Suppressor macrophage treated with lipopolysaccharide for 1 hour (primary cell): ENCODE measurements around the gene DCAF17.
A peak's percentile ranks its signal among the peaks of the same experiment; 100 is the strongest.
"Not testable (repeated sequence)": the region's sequence is repeated elsewhere in the genome, so short reads cannot be mapped to it uniquely, and the experiment has no call there.

Source experiments
- DNase-seq, 3 donors: peaks; one replicate each; pipeline ENCODE4 v3.0.0-alpha.2; 2020 to 2022

The DCAF17 gene

GRCh38 chr2:171411214-171411613, 22.8 kb upstream of the DCAF17 start:
- DNase-seq, result no peak

- peak in 2 of 3 donors; percentile 13 to 42 for DNase-seq
Measured at GRCh38 chr2:171411791-171412483, 22.1 kb upstream of the DCAF17 start.

- DNase-seq, result no peak
Measured at GRCh38 chr2:171412571-171413175, 21.4 kb upstream of the DCAF17 start.

- peak in 2 of 3 donors; percentile 20 to 38 for DNase-seq
Measured at GRCh38 chr2:171414645-171415044, 19.4 kb upstream of the DCAF17 start.

GRCh38 chr2:171416009-171416926, 17.8 kb upstream of the DCAF17 start:
- DNase-seq, result peak; percentile 87 to 92 (median 92)

GRCh38 chr2:171419333-171419732, 14.7 kb upstream of the DCAF17 start:
- DNase-seq, result no peak

GRCh38 chr2:171420728-171421563, 13.1 kb upstream of the DCAF17 start:
- peak; percentile 44 to 74 (median 54) for DNase-seq

GRCh38 chr2:171422710-171423495, 11.1 kb upstream of the DCAF17 start:
- not testable (repeated sequence) for DNase-seq

GRCh38 chr2:171430516-171431410, 3.3 kb upstream of the DCAF17 start:
- DNase-seq, result no peak

GRCh38 chr2:171431677-171432167, 2.3 kb upstream of the DCAF17 start:
- no peak for DNase-seq

- no peak for DNase-seq
Measured at GRCh38 chr2:171432206-171432968, 1.6 kb upstream of the DCAF17 start.

GRCh38 chr2:171432969-171433762, 860 bp upstream of the DCAF17 start:
- DNase-seq, result peak in 2 of 3 donors; percentile 18 to 19

- no peak for DNase-seq
Measured at GRCh38 chr2:171433763-171434012, 338 bp upstream of the DCAF17 start, which contains the start of gene METTL8. Gene METTL8 (minus strand): TSS chr2:171433990. CDS start chr2:171392185, 41,805 bp downstream.

- DNase-seq, result peak in 2 of 3 donors; percentile 44 to 61
Measured at GRCh38 chr2:171436307-171436706, 2.3 kb downstream of the DCAF17 start.

- DNase-seq, result no peak
Measured at GRCh38 chr2:171441470-171441869, 7.4 kb downstream of the DCAF17 start.

GRCh38 chr2:171447675-171448074, 13.6 kb downstream of the DCAF17 start:
- peak in 1 of 3 donors; percentile 6 for DNase-seq

GRCh38 chr2:171451074-171451473, 17.0 kb downstream of the DCAF17 start:
- DNase-seq, result no peak

GRCh38 chr2:171452773-171453172, 18.7 kb downstream of the DCAF17 start:
- DNase-seq, result no peak

- no peak for DNase-seq
Measured at GRCh38 chr2:171459498-171459897, 25.5 kb downstream of the DCAF17 start.
